Stomach (tissue), 4 donors: ENCODE measurements around the gene IL20RB.

Experiments used
- EP300 ChIP-seq: sonication (generic); formaldehyde crosslinking; IDR thresholded peaks from one replicate; pipeline ENCODE4 v1.6.1; 2017; ENCODE audit warnings: antibody characterized with exemption
- POLR2A ChIP-seq, 4 donors: fragments of 450-650 bp; IDR thresholded peaks; one replicate each; pipeline ENCODE4 v1.6.1; 2016; ENCODE audit warnings: antibody characterized with exemption in 4 of 4, control low read depth in 2 of 4, mild to moderate bottlenecking in 1 of 4, moderate library complexity in 1 of 4
- TF ChIP-seq, protein P1 (sequence below), 7 experiments: fragments of 450-650 bp in 4 of 7; fragments of 200-600 bp in 3 of 7; sonication (generic) in 3 of 7; IDR thresholded peaks; one replicate each; pipeline ENCODE4 v1.5.1; 2016 to 2019; ENCODE audit warnings: antibody characterized with exemption in 7 of 7, control low read depth in 2 of 7, mild to moderate bottlenecking in 1 of 7

- TF ChIP-seq EP300 (no peak), POLR2A (IDR thresholded peaks at IDR 0.05) (no peak)
- TF ChIP-seq, protein P1, sequence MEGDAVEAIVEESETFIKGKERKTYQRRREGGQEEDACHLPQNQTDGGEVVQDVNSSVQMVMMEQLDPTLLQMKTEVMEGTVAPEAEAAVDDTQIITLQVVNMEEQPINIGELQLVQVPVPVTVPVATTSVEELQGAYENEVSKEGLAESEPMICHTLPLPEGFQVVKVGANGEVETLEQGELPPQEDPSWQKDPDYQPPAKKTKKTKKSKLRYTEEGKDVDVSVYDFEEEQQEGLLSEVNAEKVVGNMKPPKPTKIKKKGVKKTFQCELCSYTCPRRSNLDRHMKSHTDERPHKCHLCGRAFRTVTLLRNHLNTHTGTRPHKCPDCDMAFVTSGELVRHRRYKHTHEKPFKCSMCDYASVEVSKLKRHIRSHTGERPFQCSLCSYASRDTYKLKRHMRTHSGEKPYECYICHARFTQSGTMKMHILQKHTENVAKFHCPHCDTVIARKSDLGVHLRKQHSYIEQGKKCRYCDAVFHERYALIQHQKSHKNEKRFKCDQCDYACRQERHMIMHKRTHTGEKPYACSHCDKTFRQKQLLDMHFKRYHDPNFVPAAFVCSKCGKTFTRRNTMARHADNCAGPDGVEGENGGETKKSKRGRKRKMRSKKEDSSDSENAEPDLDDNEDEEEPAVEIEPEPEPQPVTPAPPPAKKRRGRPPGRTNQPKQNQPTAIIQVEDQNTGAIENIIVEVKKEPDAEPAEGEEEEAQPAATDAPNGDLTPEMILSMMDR (IDR thresholded peaks at IDR 0.05): no peak
These were observed 29.5 kb upstream of the IL20RB start for GRCh38 chr3:136928240-136928639.
